OCI-LY7 (cell line): Measurements from ENCODE around the gene C15orf39. TPM values are rescaled to one million over a fixed set of nuclear protein-coding genes. Genes with fewer than 3 reads are reported as not detected.

Experiments used
- Bru-seq: library from RNA; stranded (reverse); fragments of 400-500 nt; gene quantifications from one replicate; lab custom pipeline; 2021; lab: Mats Ljungman, UMichigan
- BruChase-seq, 2 experiments: library from RNA; stranded (reverse); fragments of 400-500 nt; gene quantifications; one replicate each; lab custom pipeline; 2021; lab: Mats Ljungman, UMichigan
- BruUV-seq: library from RNA; stranded (reverse); fragments of 400-500 nt; replicated peaks from 2 replicates; lab custom pipeline; 2021; lab: Mats Ljungman, UMichigan
- CTCF ChIA-PET: fragments of 300-600 bp; sonication (Branson Sonifier 250); formaldehyde crosslinking; loops from one replicate; lab custom pipeline; 2022; ENCODE audit warnings: antibody characterized with exemption; ENCODE audit not compliant: unreplicated experiment; lab: Charles Lee
- POLR2A ChIA-PET: fragments of 300-600 bp; sonication (Branson Sonifier 250); formaldehyde crosslinking; loops from one replicate; lab custom pipeline; 2022; ENCODE audit warnings: antibody characterized with exemption; lab: Charles Lee
- DNase-seq: peaks from one replicate; pipeline ENCODE4 v3.0.0-alpha.2; 2015; ENCODE audit warnings: low spot score
- H2AFZ ChIP-seq: fragments of 200-600 bp; sonication (generic), shearing (Covaris generic); 2 replicates; pipeline ENCODE4 v1.6.1; 2014; ENCODE audit warnings: mild to moderate bottlenecking, antibody characterized with exemption, low read length, moderate library complexity
- H3K27ac ChIP-seq: fragments of 200-600 bp; sonication (generic); 2 replicates; pipeline ENCODE4 v1.5.1; 2014; ENCODE audit warnings: mixed run types, low read depth, mild to moderate bottlenecking, moderate library complexity, low read length, inconsistent platforms; ENCODE audit not compliant: poor library complexity, severe bottlenecking
- H3K36me3 ChIP-seq: fragments of 200-600 bp; sonication (generic); 2 replicates; pipeline ENCODE4 v1.6.1; 2014; ENCODE audit warnings: mild to moderate bottlenecking, antibody characterized with exemption, low read length, moderate library complexity, mixed read lengths; ENCODE audit not compliant: insufficient read depth
- H3K4me1 ChIP-seq: fragments of 200-600 bp; sonication (generic); 2 replicates; pipeline ENCODE4 v1.5.1; 2014; ENCODE audit warnings: mild to moderate bottlenecking, low read length; ENCODE audit not compliant: insufficient read depth, poor library complexity, severe bottlenecking
- H3K4me2 ChIP-seq: fragments of 200-600 bp; sonication (generic); 2 replicates; pipeline ENCODE4 v1.6.1; 2014; ENCODE audit warnings: mild to moderate bottlenecking, low read length
- H3K4me3 ChIP-seq: fragments of 200-600 bp; sonication (generic); 2 replicates; pipeline ENCODE4 v1.5.1; 2014; ENCODE audit warnings: mild to moderate bottlenecking, low read depth, low read length; ENCODE audit not compliant: poor library complexity, severe bottlenecking
- H3K79me2 ChIP-seq: fragments of 200-600 bp; sonication (generic); 2 replicates; pipeline ENCODE4 v1.6.1; 2016; ENCODE audit warnings: low read depth, mild to moderate bottlenecking, low read length, moderate library complexity, mixed read lengths; ENCODE audit not compliant: insufficient read depth
- H3K9me2 ChIP-seq: fragments of 200-600 bp; sonication (generic); 2 replicates; pipeline ENCODE4 v1.6.1; 2016; ENCODE audit warnings: mild to moderate bottlenecking, low read length, mixed read lengths; ENCODE audit not compliant: insufficient read depth
- H3K9me3 ChIP-seq: fragments of 200-600 bp; sonication (generic); 2 replicates; pipeline ENCODE4 v1.6.1; 2014; ENCODE audit warnings: mild to moderate bottlenecking, mixed run types, low read length, mixed read lengths
- H4K20me1 ChIP-seq: fragments of 200-600 bp; sonication (generic); 2 replicates; pipeline ENCODE4 v1.6.1; 2014; ENCODE audit warnings: mild to moderate bottlenecking, antibody characterized with exemption, low read length, moderate library complexity, mixed read lengths; ENCODE audit not compliant: insufficient read depth
- EZH2phosphoT487 ChIP-seq: fragments of 200-600 bp; sonication (generic); IDR thresholded peaks from 2 replicates; pipeline ENCODE4 v1.6.1; 2018; ENCODE audit warnings: low read depth, borderline replicate concordance, mild to moderate bottlenecking, mixed run types, antibody characterized with exemption, low read length, moderate library complexity, mixed read lengths
- intact Hi-C: fragments of 100-400 bp; cut with micrococcal nuclease; formaldehyde crosslinking; loops from one replicate; pipeline ENCODE4 v1.10.0; 2022; ENCODE audit not compliant: unreplicated experiment
- long read RNA-seq: library from polyadenylated mRNA; stranded (forward); transcript quantifications from one replicate; pipeline ENCODE4 v2.0.0, GENCODE V29; 2022
- total RNA-seq, 2 experiments: library from RNA; depleted of rRNA in 1 of 2; stranded (reverse); fragments of >200 nt in 1 of 2; shearing (Covaris generic) in 1 of 2; gene quantifications; 2 replicates each; pipeline ENCODE4 v1.2.3, GENCODE V29; 2014 to 2022
- TF ChIP-seq, protein P1 (sequence below): fragments of 200-600 bp; sonication (generic); conservative IDR thresholded peaks from 2 replicates; pipeline ENCODE4 v1.5.1; 2014; ENCODE audit warnings: mild to moderate bottlenecking, antibody characterized with exemption, low read length, moderate library complexity, mixed read lengths

The C15orf39 gene
- total RNA-seq (2014; rRNA removed; shearing (Covaris generic)), result 19.7 and 26.5 TPM in 2 replicates
- 39.6 and 50.2 TPM in 2 replicates for total RNA-seq (2022)
- percentile 61 among the genes with signal in this experiment for Bru-seq, nascent RNA
- percentile 59 among the genes with signal in this experiment for BruChase-seq, experiment 1, labeled RNA remaining after a 6-hour chase
- percentile 70 among the genes with signal in this experiment for BruChase-seq, experiment 2, labeled RNA remaining after a 2-hour chase
- long read RNA-seq, full-length matches to known transcripts, result 20 of 38 reads
- long read RNA-seq, partial matches to known transcripts, result 13 of 38 reads
- long read RNA-seq, other reads (novel, unspliced or antisense), result 5 of 38 reads

DNA sequence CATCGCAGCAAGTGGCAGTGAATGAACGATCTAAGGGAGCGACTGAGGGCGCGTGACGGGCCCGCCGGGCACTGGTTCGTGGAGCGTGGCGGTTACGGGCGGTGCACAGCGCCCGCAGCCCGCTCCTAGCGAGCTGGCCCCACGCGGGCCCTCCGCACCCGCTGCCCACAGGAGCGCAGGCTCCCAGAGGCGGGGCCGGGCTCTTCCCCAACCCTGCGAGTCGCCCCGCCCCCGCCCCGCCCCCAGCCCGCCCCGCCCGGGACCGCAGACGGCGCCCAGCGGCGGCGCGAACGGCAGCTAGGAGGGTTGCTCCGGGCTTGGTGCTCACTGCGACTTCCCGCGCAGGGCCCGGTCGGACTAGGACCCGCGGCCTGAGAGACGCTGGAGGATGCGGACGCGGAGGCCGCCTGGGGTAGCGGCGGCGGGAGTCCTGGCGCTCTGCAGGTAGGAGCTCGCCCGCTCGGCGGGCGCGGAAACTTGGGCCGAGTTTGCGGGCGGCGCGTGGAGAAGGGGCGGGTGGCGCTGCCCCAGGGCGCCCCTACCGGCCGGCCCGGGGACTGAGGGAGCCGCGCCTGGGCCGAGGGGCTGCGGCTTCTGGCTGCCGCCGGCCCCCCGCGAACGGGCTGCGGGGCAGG, at the start of gene C15orf39:
TSS of gene C15orf39 (plus strand) at position 267 of the 635 bp plus-strand sequence. CDS start 4,167 bp downstream, outside the sequence.
- H3K79me2 ChIP-seq, result peaks cover 54% of the 10 kb centered on the region
- no peaks in the 10 kb centered on the region for H3K9me3 ChIP-seq
- H3K9me2 ChIP-seq, result no peaks in the 10 kb centered on the region
- H3K4me1 ChIP-seq, result peaks cover 56% of the 10 kb centered on the region
- DNase-seq, result peak; percentile 87
- H2AFZ ChIP-seq, result peak within 1 kb of the TSS; percentile 48; the same call in 1 of the 2 replicates
- H3K4me3 ChIP-seq, result peak within 1 kb of the TSS; percentile 88
- H4K20me1 ChIP-seq, result peaks cover 29% of the 10 kb centered on the region
- peaks cover 31% of the 10 kb centered on the region for H3K36me3 ChIP-seq
- peak within 1 kb of the TSS; percentile 97 for H3K4me2 ChIP-seq
- ChIA-PET CTCF (interaction anchor here (0.9 to 1.7 kb wide), 3 partner anchors 94 to 190 kb away, joined by 3 to 11 read pairs (median 7); no protein-coding TSS in a partner anchor), POLR2A (interaction anchor here (1.0 to 2.7 kb wide), 3 partner anchors 15 to 159 kb away, joined by 5 to 20 read pairs (median 7); no protein-coding TSS in a partner anchor)
- TF ChIP-seq, protein P1, sequence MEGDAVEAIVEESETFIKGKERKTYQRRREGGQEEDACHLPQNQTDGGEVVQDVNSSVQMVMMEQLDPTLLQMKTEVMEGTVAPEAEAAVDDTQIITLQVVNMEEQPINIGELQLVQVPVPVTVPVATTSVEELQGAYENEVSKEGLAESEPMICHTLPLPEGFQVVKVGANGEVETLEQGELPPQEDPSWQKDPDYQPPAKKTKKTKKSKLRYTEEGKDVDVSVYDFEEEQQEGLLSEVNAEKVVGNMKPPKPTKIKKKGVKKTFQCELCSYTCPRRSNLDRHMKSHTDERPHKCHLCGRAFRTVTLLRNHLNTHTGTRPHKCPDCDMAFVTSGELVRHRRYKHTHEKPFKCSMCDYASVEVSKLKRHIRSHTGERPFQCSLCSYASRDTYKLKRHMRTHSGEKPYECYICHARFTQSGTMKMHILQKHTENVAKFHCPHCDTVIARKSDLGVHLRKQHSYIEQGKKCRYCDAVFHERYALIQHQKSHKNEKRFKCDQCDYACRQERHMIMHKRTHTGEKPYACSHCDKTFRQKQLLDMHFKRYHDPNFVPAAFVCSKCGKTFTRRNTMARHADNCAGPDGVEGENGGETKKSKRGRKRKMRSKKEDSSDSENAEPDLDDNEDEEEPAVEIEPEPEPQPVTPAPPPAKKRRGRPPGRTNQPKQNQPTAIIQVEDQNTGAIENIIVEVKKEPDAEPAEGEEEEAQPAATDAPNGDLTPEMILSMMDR, result peak; percentile 87
- no peak for TF ChIP-seq EZH2phosphoT487
- H3K27ac ChIP-seq, result peak within 1 kb of the TSS; percentile 76
- no TSS peak for BruUV-seq
- intact Hi-C loops, result loop anchor here (1.0 to 5.0 kb wide), 4 partner anchors 158 to 419 kb away; partner anchors contain the start of genes CSK, RPP25 and SIN3A

DNA sequence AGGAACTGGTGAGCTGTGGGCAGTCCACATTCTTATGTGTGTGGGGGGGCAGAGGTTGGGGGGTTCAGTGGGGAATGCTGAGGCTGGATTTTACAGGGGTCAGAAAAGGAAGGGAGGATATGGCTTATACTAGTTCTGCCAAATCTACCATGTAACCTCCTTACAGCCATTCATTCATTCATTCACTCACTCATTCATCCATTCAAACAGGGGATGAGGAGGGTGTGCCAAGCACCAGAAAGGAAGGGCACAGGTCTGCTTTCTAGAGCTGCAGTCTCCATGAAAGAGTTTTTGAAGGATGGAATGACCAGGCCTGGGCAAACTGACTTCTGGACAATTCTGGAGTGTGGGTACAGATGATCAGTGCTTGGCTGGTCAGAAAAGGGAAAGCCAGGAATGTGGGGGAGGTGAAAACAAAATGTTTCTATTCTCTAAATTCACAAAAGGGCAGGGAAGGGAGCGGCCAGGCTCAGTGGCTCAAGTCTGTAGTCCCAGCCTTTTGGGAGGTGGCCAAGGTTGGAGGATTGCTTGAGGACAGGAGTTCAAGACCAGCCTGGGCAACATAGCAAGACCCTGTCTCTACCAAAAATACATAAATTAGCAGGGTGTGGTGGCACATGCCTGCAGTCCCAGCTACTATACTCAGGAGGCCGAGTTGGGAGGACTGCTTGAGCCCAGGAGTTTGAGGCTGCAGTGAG, 49.2 kb upstream of the C15orf39 start:
- DNase-seq, result no peak
- no peak overlapping the region for H3K4me3 ChIP-seq
- CTCF ChIA-PET, result no interaction called here
- BruUV-seq, result no TSS peak
- H3K4me1 ChIP-seq, result peaks cover 4% of the 10 kb centered on the region
- H3K79me2 ChIP-seq, result no peaks in the 10 kb centered on the region
- no peaks in the 10 kb centered on the region for H3K36me3 ChIP-seq
- intact Hi-C loops, result no loop called here
- peaks cover 11% of the 10 kb centered on the region for H3K9me3 ChIP-seq
- no peaks in the 10 kb centered on the region for H3K9me2 ChIP-seq
- H3K4me2 ChIP-seq, result no peak overlapping the region
- no peaks in the 10 kb centered on the region for H4K20me1 ChIP-seq
- POLR2A ChIA-PET, result no interaction called here
- TF ChIP-seq, protein P1, result no peak
- no peak for TF ChIP-seq EZH2phosphoT487
- H2AFZ ChIP-seq, result no peak overlapping the region
- H3K27ac ChIP-seq, result no peak overlapping the region
